HepG2 (cell line): ENCODE measurements around the gene TMX2. TPM values are rescaled to one million over a fixed set of nuclear protein-coding genes. Genes with fewer than 3 reads are reported as not detected.

Experiments
- ATAC-seq: fragments of 200-7000 bp; cut with Tn5 transposase; 3 replicates; pipeline ENCODE4 v1.9.1; 2020; ENCODE audit warnings: mild to moderate bottlenecking, moderate library complexity
- BruUV-seq: library from RNA; stranded (reverse); fragments of 400-500 nt; replicated peaks from 2 replicates; lab custom pipeline; 2021; lab: Mats Ljungman, UMichigan
- CTCF ChIA-PET: fragments of 300-600 bp; formaldehyde crosslinking; extraction: SDS; loops from one replicate; lab custom pipeline; 2021; ENCODE audit warnings: low total read pairs, inconsistent platforms, low intra/inter-chr PET ratio; lab: Yijun Ruan, JAX
- POLR2A ChIA-PET: fragments of 350-600 bp; sonication (Branson Sonifier 250); formaldehyde crosslinking; loops from one replicate; lab custom pipeline; 2020; ENCODE audit warnings: antibody characterized with exemption, inconsistent platforms; lab: Yijun Ruan, JAX
- DNase-seq: peaks from one replicate; pipeline ENCODE4 v3.0.0-alpha.2; 2015; ENCODE audit warnings: low spot score
- FAIRE-seq: peaks from 3 replicates; lab custom pipeline; 2011; peaks lifted over from hg19 to GRCh38; lab: Jason Lieb, UNC
- H2AFZ ChIP-seq: one replicate; pipeline ENCODE4 v1.6.1; 2011; ENCODE audit warnings: low read length, inconsistent platforms
- H3K27ac ChIP-seq: fragments of 300-600 bp; 3 replicates; pipeline ENCODE4 v1.8.0; 2011; ENCODE audit warnings: mixed run types, mild to moderate bottlenecking, mixed read lengths, low read length, inconsistent platforms; ENCODE audit not compliant: insufficient read depth; ENCODE audit errors: extremely low read length
- H3K27me3 ChIP-seq, 2 experiments: fragments of 200-600 bp in 1 of 2; 2 replicates in 1 of 2; 3 replicates in 1 of 2; pipeline versions ENCODE4 v1.6.0 to v1.8.0; 2011; ENCODE audit warnings: low read length in 2 of 2, mild to moderate bottlenecking in 2 of 2, moderate library complexity in 2 of 2, inconsistent platforms in 1 of 2; ENCODE audit not compliant: insufficient read depth in 2 of 2, control insufficient read depth in 1 of 2
- H3K36me3 ChIP-seq, 2 experiments: fragments of 200-600 bp in 1 of 2; replicated peaks in 1 of 2; 2 replicates in 1 of 2; 3 replicates in 1 of 2; pipeline versions ENCODE4 v1.5.1 to v1.8.0; 2011; ENCODE audit warnings: low read length in 2 of 2, inconsistent platforms in 1 of 2; ENCODE audit not compliant: insufficient read depth in 2 of 2, control insufficient read depth in 1 of 2
- H3K4me1 ChIP-seq: 2 replicates; pipeline ENCODE4 v1.5.1; 2012; ENCODE audit warnings: low read length, inconsistent platforms; ENCODE audit not compliant: insufficient read depth
- H3K4me2 ChIP-seq: 2 replicates; pipeline ENCODE4 v1.6.0; 2011; ENCODE audit warnings: low read depth, low read length, inconsistent platforms
- H3K4me3 ChIP-seq, 3 experiments: fragments of 200-600 bp in 1 of 3; sonication (generic), shearing (Covaris generic) in 1 of 3; replicated peaks in 1 of 3; 2 replicates each; pipeline ENCODE4 v1.5.1; 2011 to 2016; ENCODE audit warnings: low read length in 3 of 3, inconsistent platforms in 2 of 3, low read depth in 2 of 3, mild to moderate bottlenecking in 2 of 3, control low read depth in 1 of 3, mixed read lengths in 1 of 3; ENCODE audit not compliant: insufficient read depth in 1 of 3
- H3K79me2 ChIP-seq: one replicate; pipeline ENCODE4 v1.6.1; 2011; ENCODE audit warnings: low read length, inconsistent platforms; ENCODE audit not compliant: insufficient read depth
- H3K9ac ChIP-seq: 2 replicates; pipeline ENCODE4 v1.6.0; 2011; ENCODE audit warnings: mild to moderate bottlenecking, low read depth, low read length, inconsistent platforms; ENCODE audit not compliant: insufficient read depth
- H3K9me3 ChIP-seq: 2 replicates; pipeline ENCODE4 v1.5.1; 2012; ENCODE audit warnings: mild to moderate bottlenecking, low read length
- H4K20me1 ChIP-seq: 2 replicates; pipeline ENCODE4 v1.6.0; 2011; ENCODE audit warnings: inconsistent platforms, mild to moderate bottlenecking, low read length, moderate library complexity; ENCODE audit not compliant: insufficient read depth
- AGO2 ChIP-seq: fragments of 200-400 bp; formaldehyde crosslinking; optimal IDR thresholded peaks from 2 replicates; pipeline ENCODE3; 2017; ENCODE audit warnings: mild to moderate bottlenecking, low read depth, low read length, moderate library complexity
- ATRX ChIP-seq: sonication (generic); formaldehyde crosslinking; IDR thresholded peaks from 2 replicates; pipeline ENCODE4 v1.4.0; 2020; ENCODE audit warnings: missing genetic modification reagents, borderline replicate concordance
- CREM ChIP-seq, 2 experiments: sonication (generic) in 1 of 2; formaldehyde crosslinking in 1 of 2; IDR thresholded peaks; 2 replicates each; pipeline versions ENCODE4 v1.4.0 to v1.6.1; 2016 to 2020; ENCODE audit warnings: antibody characterized with exemption in 1 of 2, mild to moderate bottlenecking in 1 of 2, missing genetic modification reagents in 1 of 2
- NFIB ChIP-seq: sonication (generic); formaldehyde crosslinking; IDR thresholded peaks from 2 replicates; pipeline ENCODE4 v1.9.0; 2021; ENCODE audit warnings: missing genetic modification reagents, mild to moderate bottlenecking, borderline replicate concordance
- POLR2G ChIP-seq: fragments of 200-400 bp; formaldehyde crosslinking; IDR thresholded peaks from 2 replicates; pipeline ENCODE4 v1.6.1; 2018; ENCODE audit warnings: mild to moderate bottlenecking, low read depth, low read length, moderate library complexity
- RBM22 ChIP-seq: fragments of 200-400 bp; formaldehyde crosslinking; optimal IDR thresholded peaks from 2 replicates; pipeline ENCODE3; 2017; ENCODE audit warnings: mild to moderate bottlenecking, low read length, moderate library complexity
- ZNF740 ChIP-seq: sonication (generic); formaldehyde crosslinking; IDR thresholded peaks from 2 replicates; pipeline ENCODE4 v1.4.0; 2020; ENCODE audit warnings: missing genetic modification reagents
- ZNF746 ChIP-seq: sonication (generic); formaldehyde crosslinking; IDR thresholded peaks from 2 replicates; pipeline ENCODE4 v1.8.0; 2022; ENCODE audit warnings: mild to moderate bottlenecking, missing genetic modification reagents
- ZNF747 ChIP-seq: sonication (generic); formaldehyde crosslinking; IDR thresholded peaks from 2 replicates; pipeline ENCODE4 v1.8.1; 2023; ENCODE audit warnings: missing genetic modification reagents, mild to moderate bottlenecking, borderline replicate concordance
- WGBS: methylation state at CpG from one replicate; pipeline ENCODE4 v1.1.6; 2017; ENCODE audit warnings: low lambda C conversion rate; 5-methylcytosine and 5-hydroxymethylcytosine counted together
- in situ Hi-C: cut with HindIII; loops from 2 replicates; pipeline ENCODE4 v1.10.0; 2017; ENCODE audit warnings: low pct_unique_long_range_greater_than_20kb; ENCODE audit not compliant: extremely low pct_ligation_motif_present
- intact Hi-C: fragments of 100-400 bp; cut with micrococcal nuclease; formaldehyde crosslinking; loops from one replicate; pipeline ENCODE4 v1.10.0; 2022; ENCODE audit not compliant: unreplicated experiment
- polyA plus RNA-seq, 8 experiments: library from polyadenylated mRNA; depleted of rRNA in 3 of 8; stranded (reverse) in 7 of 8; unstranded in 1 of 8; fragments of >200 nt; fragmentation: Illumina TruSeq in 4 of 8; extraction: Trizol in 4 of 8; gene quantifications; 2 replicates each; pipeline versions ENCODE4 v1.2.1 to v1.2.3, GENCODE V29; 2011 to 2016; ENCODE audit warnings: low read depth in 4 of 8, missing spikeins in 1 of 8, mixed read lengths in 1 of 8; ENCODE audit not compliant: insufficient read depth in 1 of 8
- total RNA-seq, 5 experiments: library from RNA; depleted of rRNA; stranded (reverse); fragments of >200 nt; fragmentation: Illumina TruSeq; extraction: Trizol; gene quantifications; 2 replicates each; pipeline ENCODE4 v1.2.3, GENCODE V29; 2016; ENCODE audit warnings: low read depth in 1 of 5

TMX2 gene
- total and polyA plus RNA-seq, 2 of the 13 experiments (the other 11 are each of a cell fraction or from before 2014, with no cell fraction given): 84.5 to 129 TPM

- BruUV-seq: no TSS peak
- peak; percentile 31 for ATAC-seq
- Histone ChIP-seq H3K27ac (no peak overlapping the region), H3K36me3 (peaks cover 25 to 77% of the 10 kb centered on the region in 2 experiments), H3K27me3 (no peaks in the 10 kb centered on the region), H3K4me1 (no peaks in the 10 kb centered on the region), H3K79me2 (no peaks in the 10 kb centered on the region), H3K9me3 (no peaks in the 10 kb centered on the region), H3K4me2 (no peak overlapping the region), H2AFZ (no peak overlapping the region), H4K20me1 (no peaks in the 10 kb centered on the region), H3K9ac (no peak overlapping the region), H3K4me3 (no peak overlapping the region)
- intact Hi-C loops (no loop called here), in situ Hi-C loops (no loop called here)
- ChIA-PET POLR2A (no interaction called here), CTCF (no interaction called here)
- no peak for DNase-seq
- peak; percentile 72 for TF ChIP-seq AGO2
- no peak for TF ChIP-seq ZNF746 (CRISPR knock-in tag)
- peak; percentile 21; the same call in 1 of the 2 replicates for TF ChIP-seq POLR2G
- FAIRE-seq: no peak
- 100% methylated on average over 16 of the region's 18 CpGs for WGBS
Measured at GRCh38 chr11:57698843-57699365, 13.5 kb upstream of the TMX2 start.

DNA sequence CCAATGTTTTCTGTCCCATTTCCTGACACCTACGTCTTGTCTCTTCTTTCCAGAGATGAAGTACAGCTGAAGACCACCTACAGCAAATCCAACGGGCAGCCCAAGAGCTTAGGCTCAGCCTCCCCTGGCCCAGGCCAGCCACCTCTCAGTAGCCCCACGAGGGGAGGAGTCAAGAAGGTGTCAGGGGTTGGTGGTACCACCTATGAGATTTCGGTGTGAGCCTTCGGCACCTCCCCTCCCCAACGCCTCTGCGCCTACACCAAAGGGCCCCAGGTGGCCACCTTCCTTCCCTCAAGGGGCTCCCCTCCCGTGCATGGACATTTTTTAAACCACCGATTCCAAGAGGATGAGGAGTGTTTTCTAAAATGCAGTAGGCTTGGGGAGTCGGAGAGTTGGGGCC lies 12.6 kb upstream of the TMX2 start:
- Histone ChIP-seq H3K9ac (no peak overlapping the region), H3K79me2 (no peaks in the 10 kb centered on the region), H3K36me3 (peaks cover 27 to 77% of the 10 kb centered on the region in 2 experiments), H3K27ac (no peak overlapping the region), H3K9me3 (no peaks in the 10 kb centered on the region), H3K4me2 (no peak overlapping the region), H3K27me3 (no peaks in the 10 kb centered on the region), H4K20me1 (no peaks in the 10 kb centered on the region), H3K4me3 (no peak overlapping the region), H3K4me1 (no peaks in the 10 kb centered on the region), H2AFZ (no peak overlapping the region)
- FAIRE-seq (no peak), ATAC-seq (no peak), DNase-seq (no peak)
- intact Hi-C loops (no loop called here), in situ Hi-C loops (no loop called here)
- CTCF ChIA-PET: no interaction called here
- WGBS: 95% methylated on average over 10 of the region's 10 CpGs
- no peak for TF ChIP-seq ATRX (CRISPR knock-in tag)
- peak; percentile 15 for TF ChIP-seq RBM22
- no peak for TF ChIP-seq ZNF740 (CRISPR knock-in tag)
- TF ChIP-seq CREM (IDR thresholded peaks at IDR 0.05): no peak
- TF ChIP-seq CREM (CRISPR knock-in tag; IDR thresholded peaks at IDR 0.05): no peak
- TF ChIP-seq ZNF747 (CRISPR knock-in tag): no peak
- no peak for TF ChIP-seq NFIB (CRISPR knock-in tag)
- POLR2A ChIA-PET: no interaction called here
- BruUV-seq: no TSS peak
